CD4-positive, alpha-beta T cell (primary cell): ENCODE data around the gene PRKCI. TPM values are rescaled to one million over a fixed set of nuclear protein-coding genes. Genes with fewer than 3 reads are reported as not detected.
A peak's percentile ranks its signal among the peaks of the same experiment; 100 is the strongest.

Experiments
- ATAC-seq: fragments of 200-7000 bp; cut with Tn5 transposase; one replicate; pipeline ENCODE4 v1.10.0; 2022; ENCODE audit warnings: mild to moderate bottlenecking; ENCODE audit not compliant: poor library complexity
- CTCF ChIA-PET: fragments of 350-600 bp; sonication (Branson Sonifier 250); formaldehyde crosslinking; loops from one replicate; lab custom pipeline; 2021; ENCODE audit warnings: antibody characterized with exemption, inconsistent platforms; lab: Charles Lee
- POLR2A ChIA-PET: fragments of 350-600 bp; sonication (Branson Sonifier 250); formaldehyde crosslinking; loops from one replicate; lab custom pipeline; 2021; ENCODE audit warnings: antibody characterized with exemption, inconsistent platforms; lab: Charles Lee
- DNase-seq, 14 experiments: peaks; one replicate each; pipeline ENCODE4 v3.0.0-alpha.2; 2013 to 2020; ENCODE audit warnings: mixed read lengths in 2 of 14
- H3K27ac ChIP-seq, 2 donors: one replicate each; pipeline versions ENCODE4 v1.5.1 to v1.7.0; 2013; ENCODE audit warnings: low read length in 2 of 2, low read depth in 1 of 2, mild to moderate bottlenecking in 1 of 2
- H3K27me3 ChIP-seq, 2 experiments: 1 replicate in 1 of 2; 2 replicates in 1 of 2; pipeline versions ENCODE4 v1.6.1 to v1.7.0; 2013; ENCODE audit warnings: low read length in 2 of 2, control low read depth in 1 of 2, mild to moderate bottlenecking in 1 of 2, moderate library complexity in 1 of 2; ENCODE audit not compliant: insufficient read depth in 2 of 2, control insufficient read depth in 1 of 2
- H3K36me3 ChIP-seq: one replicate; pipeline ENCODE4 v1.6.1; 2013; ENCODE audit warnings: low read length, control low read depth; ENCODE audit not compliant: insufficient read depth
- H3K4me1 ChIP-seq: one replicate; pipeline ENCODE4 v1.6.1; 2013; ENCODE audit warnings: low read length, control low read depth; ENCODE audit not compliant: insufficient read depth
- H3K4me3 ChIP-seq: one replicate; pipeline ENCODE4 v1.5.1; 2013; ENCODE audit warnings: mild to moderate bottlenecking, low read length, moderate library complexity
- H3K9me3 ChIP-seq, 2 experiments: 1 replicate in 1 of 2; 2 replicates in 1 of 2; pipeline versions ENCODE4 v1.6.1 to v1.7.0; 2013; ENCODE audit warnings: low read length in 2 of 2, mild to moderate bottlenecking in 2 of 2, control low read depth in 1 of 2, moderate library complexity in 1 of 2; ENCODE audit not compliant: control insufficient read depth in 1 of 2, insufficient read depth in 1 of 2
- H3K27ac Mint-ChIP-seq: one replicate; pipeline ENCODE4 v1.8.0; 2020; ENCODE audit warnings: mixed read lengths
- H3K27me3 Mint-ChIP-seq: one replicate; pipeline ENCODE4 v1.8.0; 2021; ENCODE audit warnings: mixed read lengths
- H3K36me3 Mint-ChIP-seq: one replicate; pipeline ENCODE4 v1.8.0; 2021; ENCODE audit warnings: low read depth, mixed read lengths
- H3K4me1 Mint-ChIP-seq: one replicate; pipeline ENCODE4 v1.8.0; 2021; ENCODE audit warnings: low read depth, mixed read lengths
- H3K4me3 Mint-ChIP-seq: one replicate; pipeline ENCODE4 v1.8.0; 2020; ENCODE audit warnings: mild to moderate bottlenecking, mixed read lengths
- H3K9me3 Mint-ChIP-seq: one replicate; pipeline ENCODE4 v1.8.0; 2020; ENCODE audit warnings: mixed read lengths
- intact Hi-C, 2 experiments: fragments of 100-400 bp; cut with DNase I in 1 of 2; cut with micrococcal nuclease in 1 of 2; formaldehyde crosslinking; loops; one replicate each; pipeline versions ENCODE4 v1.15.1 to v1.9.0; 2023 to 2025; cut with DNase I, micrococcal nuclease
- total RNA-seq, 174 experiments: library from RNA in 2 of 174; stranded (reverse) in 2 of 174; gene quantifications; one replicate each; pipeline ENCODE4 v1.2.3 and lab custom pipeline; 2021 to 2026
- TF ChIP-seq, protein P1 (sequence below): fragments of 200-600 bp; IDR thresholded peaks from one replicate; pipeline ENCODE4 v1.8.0; 2022; ENCODE audit warnings: antibody characterized with exemption, mild to moderate bottlenecking

PRKCI gene
- total RNA-seq, 2 experiments from 2014 or later: 16.4 to 18.0 TPM

- intact Hi-C loops: loop anchor here (2.0 to 5.0 kb wide), 5 partner anchors 32 to 454 kb away; partner anchors contain the start of genes ACTRT3 (in 1 of the 2), GPR160 (in 1 of the 2), SKIL (in 1 of the 2) and TERC (in 1 of the 2)
- TF ChIP-seq, protein P1, sequence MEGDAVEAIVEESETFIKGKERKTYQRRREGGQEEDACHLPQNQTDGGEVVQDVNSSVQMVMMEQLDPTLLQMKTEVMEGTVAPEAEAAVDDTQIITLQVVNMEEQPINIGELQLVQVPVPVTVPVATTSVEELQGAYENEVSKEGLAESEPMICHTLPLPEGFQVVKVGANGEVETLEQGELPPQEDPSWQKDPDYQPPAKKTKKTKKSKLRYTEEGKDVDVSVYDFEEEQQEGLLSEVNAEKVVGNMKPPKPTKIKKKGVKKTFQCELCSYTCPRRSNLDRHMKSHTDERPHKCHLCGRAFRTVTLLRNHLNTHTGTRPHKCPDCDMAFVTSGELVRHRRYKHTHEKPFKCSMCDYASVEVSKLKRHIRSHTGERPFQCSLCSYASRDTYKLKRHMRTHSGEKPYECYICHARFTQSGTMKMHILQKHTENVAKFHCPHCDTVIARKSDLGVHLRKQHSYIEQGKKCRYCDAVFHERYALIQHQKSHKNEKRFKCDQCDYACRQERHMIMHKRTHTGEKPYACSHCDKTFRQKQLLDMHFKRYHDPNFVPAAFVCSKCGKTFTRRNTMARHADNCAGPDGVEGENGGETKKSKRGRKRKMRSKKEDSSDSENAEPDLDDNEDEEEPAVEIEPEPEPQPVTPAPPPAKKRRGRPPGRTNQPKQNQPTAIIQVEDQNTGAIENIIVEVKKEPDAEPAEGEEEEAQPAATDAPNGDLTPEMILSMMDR: no peak
- H3K9me3 Mint-ChIP-seq: no peaks in the 10 kb centered on the region
- H3K4me1 Mint-ChIP-seq: peaks cover 31% of the 10 kb centered on the region
- no peak for ATAC-seq
- POLR2A ChIA-PET: no interaction called here
- Histone ChIP-seq H3K36me3 (no peaks in the 10 kb centered on the region), H3K27me3 (no peaks in the 10 kb centered on the region), H3K4me3 (no peak overlapping the region), H3K4me1 (peaks cover 15% of the 10 kb centered on the region), H3K27ac (no peak overlapping the region), H3K9me3 (no peaks in the 10 kb centered on the region)
- H3K36me3 Mint-ChIP-seq: peaks cover 14% of the 10 kb centered on the region
- no peaks in the 10 kb centered on the region for H3K27me3 Mint-ChIP-seq
- peak overlapping the region; percentile 95 for H3K4me3 Mint-ChIP-seq
- no peak overlapping the region for H3K27ac Mint-ChIP-seq
- DNase-seq: peak in 1 of 14 experiments; percentile 14
- CTCF ChIA-PET: no interaction called here
These were observed 1.4 kb upstream of the PRKCI start for GRCh38 chr3:170220871-170221270.

DNA sequence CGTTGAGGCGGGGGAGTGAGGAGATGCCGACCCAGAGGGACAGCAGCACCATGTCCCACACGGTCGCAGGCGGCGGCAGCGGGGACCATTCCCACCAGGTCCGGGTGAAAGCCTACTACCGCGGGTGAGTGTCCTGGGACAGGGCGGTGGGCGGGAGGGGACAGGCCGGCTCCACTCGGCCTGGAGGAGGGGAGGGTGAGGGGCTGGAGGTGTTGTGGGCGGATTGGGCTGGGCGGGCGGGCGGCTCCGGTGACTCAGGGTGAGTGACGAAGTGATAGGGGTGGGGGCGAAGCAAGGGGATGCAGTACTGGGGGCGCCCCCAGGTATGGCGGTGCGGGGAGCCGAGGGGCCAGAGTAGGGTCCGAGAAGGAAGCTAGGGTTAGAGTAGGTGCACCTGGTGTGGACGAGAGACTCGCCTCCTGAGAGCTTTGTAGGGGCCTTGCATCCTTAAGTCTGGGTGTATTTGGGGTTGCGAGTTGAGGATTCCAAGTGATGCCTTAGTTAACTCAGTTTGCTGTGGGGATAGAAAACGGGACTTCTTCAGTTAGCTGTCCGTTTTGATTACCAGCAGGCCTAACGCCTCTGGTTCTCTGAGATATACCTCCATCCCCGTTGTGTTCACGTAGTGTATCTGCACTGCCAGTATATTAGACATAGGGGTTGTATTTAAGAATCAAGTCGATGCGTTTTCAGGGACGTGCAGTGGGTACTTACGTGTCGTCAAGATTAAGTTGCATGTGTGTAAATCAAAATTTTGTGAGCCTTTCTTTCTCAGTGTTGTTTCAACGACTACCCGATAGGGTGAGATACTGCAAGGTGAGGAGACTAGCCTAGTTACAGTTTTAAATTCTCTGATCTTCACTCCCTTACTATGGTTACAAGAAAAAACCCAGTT is 670 bp downstream of the PRKCI start:
- H3K4me3 ChIP-seq: peak overlapping the region; percentile 72
- Mint-ChIP-seq H3K27ac (peak overlapping the region; percentile 93), H3K36me3 (peaks cover 14% of the 10 kb centered on the region), H3K4me1 (peaks cover 40% of the 10 kb centered on the region), H3K9me3 (no peaks in the 10 kb centered on the region), H3K4me3 (peak overlapping the region; percentile 95), H3K27me3 (no peaks in the 10 kb centered on the region)
- H3K36me3 ChIP-seq: no peaks in the 10 kb centered on the region
- H3K27me3 ChIP-seq: no peaks in the 10 kb centered on the region
- intact Hi-C loops: loop anchor here (2.0 to 5.0 kb wide), 7 partner anchors 34 to 456 kb away; partner anchors contain the start of genes SKIL (in 2 of the 2), ACTRT3 (in 1 of the 2), GPR160 (in 1 of the 2) and PHC3 (in 1 of the 2)
- peak overlapping the region; percentile 1 to 55 for H3K27ac ChIP-seq
- POLR2A ChIA-PET: interaction anchor here (0.5 to 2.5 kb wide), 15 partner anchors 10 to 646 kb away, joined by 3 to 20 read pairs (median 4); partner anchors contain the start of genes GPR160, PHC3, SEC62 and SKIL
- peak in 13 of 14 experiments; percentile 1 to 70 (median 33) for DNase-seq
- TF ChIP-seq, protein P1: no peak
- CTCF ChIA-PET: interaction anchor here (0.7 to 1.6 kb wide), 2 partner anchors 41 to 85 kb away, joined by 3 read pairs; partner anchors contain the start of gene PHC3
- ATAC-seq: peak; percentile 64
- H3K9me3 ChIP-seq: no peaks in the 10 kb centered on the region
- peaks cover 15% of the 10 kb centered on the region for H3K4me1 ChIP-seq

DNA sequence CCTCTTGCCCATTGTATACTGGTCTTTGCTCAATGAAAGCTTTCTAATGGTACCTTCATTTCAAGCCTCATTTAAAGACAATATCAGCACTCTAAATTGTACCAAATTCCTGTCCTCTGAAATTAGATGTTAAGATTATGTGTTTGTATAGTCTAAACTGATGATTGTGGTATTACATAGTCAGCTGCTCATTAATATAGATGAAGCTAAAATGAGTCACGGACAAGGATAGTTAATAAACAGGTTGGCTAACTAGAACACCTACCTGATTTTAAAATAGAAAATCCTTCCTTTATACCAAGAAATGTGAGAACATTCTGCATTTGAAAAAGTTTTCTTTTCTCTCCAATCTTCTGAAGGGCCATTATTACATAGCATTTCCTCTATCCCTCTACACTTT is 2.9 kb downstream of the PRKCI start:
- H3K27ac ChIP-seq: no peak overlapping the region
- ATAC-seq (no peak), DNase-seq (no peak)
- intact Hi-C loops: loop anchor here in 1 of 2 experiments (5.0 kb wide), 1 partner anchor 253 kb away; no protein-coding TSS in a partner anchor
- ChIA-PET CTCF (interaction anchor here (1.1 kb wide), 1 partner anchor 37 kb away, joined by 3 read pairs; no protein-coding TSS in a partner anchor), POLR2A (interaction anchor here (0.9 kb wide), 1 partner anchor 44 kb away, joined by 3 read pairs; the partner anchor contains the start of gene PHC3)
- no peak overlapping the region for H3K4me3 ChIP-seq
- Mint-ChIP-seq H3K4me1 (peaks cover 49% of the 10 kb centered on the region), H3K9me3 (no peaks in the 10 kb centered on the region), H3K4me3 (peak overlapping the region; percentile 5), H3K27me3 (no peaks in the 10 kb centered on the region), H3K27ac (no peak overlapping the region), H3K36me3 (peaks cover 14% of the 10 kb centered on the region)
- TF ChIP-seq, protein P1: no peak
- no peaks in the 10 kb centered on the region for H3K9me3 ChIP-seq
- H3K4me1 ChIP-seq: peaks cover 15% of the 10 kb centered on the region
- no peaks in the 10 kb centered on the region for H3K27me3 ChIP-seq
- H3K36me3 ChIP-seq: no peaks in the 10 kb centered on the region
